ENCODE data around the gene PRR35.

PRR35 gene

GRCh38 chr16:528111-529011 is 31.8 kb upstream of the PRR35 start:
- no peak for DNase-seq (ENCODE audit: low read depth)

- no peak for DNase-seq (ENCODE audit: low read depth)
Observed at GRCh38 chr16:529012-529575, 31.1 kb upstream of the PRR35 start.

GRCh38 chr16:530111-530817 is 29.9 kb upstream of the PRR35 start:
- DNase-seq (ENCODE audit: low read depth) = no peak

GRCh38 chr16:531494-532125 is 28.6 kb upstream of the PRR35 start:
- DNase-seq (ENCODE audit: low read depth) = no peak

GRCh38 chr16:533391-534123 is 26.6 kb upstream of the PRR35 start:
- DNase-seq (ENCODE audit: low read depth) = no peak

- DNase-seq (ENCODE audit: low read depth) = no peak
Observed at GRCh38 chr16:534135-534534, 26.1 kb upstream of the PRR35 start.

- DNase-seq (ENCODE audit: low read depth) = no peak
Observed at GRCh38 chr16:534856-535445, 25.2 kb upstream of the PRR35 start.

- DNase-seq (ENCODE audit: low read depth) = no peak
Observed at GRCh38 chr16:535446-536405, 24.5 kb upstream of the PRR35 start.

- no peak for DNase-seq (ENCODE audit: low read depth)
Observed at GRCh38 chr16:536746-537145, 23.4 kb upstream of the PRR35 start.

- DNase-seq (ENCODE audit: low read depth) = no peak
Observed at GRCh38 chr16:537415-538335, 22.5 kb upstream of the PRR35 start.

- DNase-seq (ENCODE audit: low read depth) = no peak
Observed at GRCh38 chr16:539901-540530, 20.2 kb upstream of the PRR35 start.

- DNase-seq (ENCODE audit: low read depth) = no peak
Observed at GRCh38 chr16:540645-541340, 19.4 kb upstream of the PRR35 start.

- no peak for DNase-seq (ENCODE audit: low read depth)
Observed at GRCh38 chr16:543301-544164, 16.7 kb upstream of the PRR35 start.

GRCh38 chr16:544517-544916 is 15.7 kb upstream of the PRR35 start:
- no peak for DNase-seq (ENCODE audit: low read depth)

- DNase-seq (ENCODE audit: low read depth) = no peak
Observed at GRCh38 chr16:546909-547770, 13.1 kb upstream of the PRR35 start.

- DNase-seq (ENCODE audit: low read depth) = no peak
Observed at GRCh38 chr16:548586-548985, 11.6 kb upstream of the PRR35 start.

Measured in stimulated activated CD8-positive, alpha-beta memory T cell treated with anti-CD3 and anti-CD28 coated beads, Interleukin-12 subunit alpha, Interleukin-12 subunit beta, amount 100 ng/mL, for 4 hours (primary cell).